CD4-positive, alpha-beta T cell treated with Interferon gamma for 1 hour (primary cell): ENCODE measurements around the gene TMEM145.

Experiments used
- DNase-seq: peaks from one replicate; pipeline ENCODE4 v3.0.0-alpha.2; 2020

The TMEM145 gene

GRCh38 chr19:42278452-42279154, 34.5 kb upstream of the TMEM145 start:
- DNase-seq, result no peak

GRCh38 chr19:42279155-42279901, 33.8 kb upstream of the TMEM145 start:
- DNase-seq, result no peak

- DNase-seq, result peak; percentile 89
These were observed 33.0 kb upstream of the TMEM145 start for GRCh38 chr19:42279902-42280814.

- no peak for DNase-seq
These were observed 32.3 kb upstream of the TMEM145 start for GRCh38 chr19:42280815-42281145.

GRCh38 chr19:42281146-42281826, 31.8 kb upstream of the TMEM145 start:
- DNase-seq, result peak; percentile 29

- no peak for DNase-seq
These were observed 31.0 kb upstream of the TMEM145 start for GRCh38 chr19:42281827-42282762.

- no peak for DNase-seq
These were observed 30.3 kb upstream of the TMEM145 start for GRCh38 chr19:42282819-42283187.

GRCh38 chr19:42283188-42284065, 29.7 kb upstream of the TMEM145 start:
- DNase-seq, result peak; percentile 96

- peak; percentile 89 for DNase-seq
These were observed 29.0 kb upstream of the TMEM145 start for GRCh38 chr19:42284066-42284501.

- no peak for DNase-seq
These were observed 28.3 kb upstream of the TMEM145 start for GRCh38 chr19:42284591-42285341.

GRCh38 chr19:42285541-42285941, 27.6 kb upstream of the TMEM145 start:
- peak; percentile 29 for DNase-seq

- no peak for DNase-seq
These were observed 27.1 kb upstream of the TMEM145 start for GRCh38 chr19:42285988-42286348.

GRCh38 chr19:42286349-42287016, 26.6 kb upstream of the TMEM145 start:
- no peak for DNase-seq

- DNase-seq, result no peak
These were observed 25.9 kb upstream of the TMEM145 start for GRCh38 chr19:42287017-42287826.

- no peak for DNase-seq
These were observed 25.3 kb upstream of the TMEM145 start for GRCh38 chr19:42287827-42288107.

GRCh38 chr19:42288387-42288786, 24.7 kb upstream of the TMEM145 start:
- no peak for DNase-seq

GRCh38 chr19:42288881-42289555, 24.1 kb upstream of the TMEM145 start:
- no peak for DNase-seq

- DNase-seq, result no peak
These were observed 23.5 kb upstream of the TMEM145 start for GRCh38 chr19:42289556-42290041.
